HG02884 (cell line): Measurements from ENCODE around the gene BBS9.

ENCODE experiments used
- ATAC-seq: cut with Tn5 transposase; IDR thresholded peaks from one replicate; pipeline ENCODE4 v1.9.1; 2021; ENCODE audit warnings: mild to moderate bottlenecking, moderate library complexity; ENCODE audit not compliant: unreplicated experiment

BBS9 gene

GRCh38 chr7:33632840-33633525 is 503.6 kb downstream of the BBS9 start:
- ATAC-seq: no peak

- ATAC-seq: no peak
Observed at GRCh38 chr7:33634606-33635005, 505.2 kb downstream of the BBS9 start.

GRCh38 chr7:33636359-33636758 is 507.0 kb downstream of the BBS9 start:
- no peak for ATAC-seq

- no peak for ATAC-seq
Observed at GRCh38 chr7:33639552-33640197, 510.3 kb downstream of the BBS9 start.

GRCh38 chr7:33640741-33641140 is 511.4 kb downstream of the BBS9 start:
- no peak for ATAC-seq

- no peak for ATAC-seq
Observed at GRCh38 chr7:33642312-33642711, 512.9 kb downstream of the BBS9 start.

- no peak for ATAC-seq
Observed at GRCh38 chr7:33643530-33643929, 514.2 kb downstream of the BBS9 start.

- no peak for ATAC-seq
Observed at GRCh38 chr7:33644489-33644888, 515.1 kb downstream of the BBS9 start.

GRCh38 chr7:33645104-33645503 is 515.7 kb downstream of the BBS9 start:
- ATAC-seq: no peak

- ATAC-seq: no peak
Observed at GRCh38 chr7:33646166-33646565, 516.8 kb downstream of the BBS9 start.

GRCh38 chr7:33646891-33647391 is 517.6 kb downstream of the BBS9 start:
- ATAC-seq: no peak

GRCh38 chr7:33649476-33650441 is 520.4 kb downstream of the BBS9 start:
- no peak for ATAC-seq

- ATAC-seq: no peak
Observed at GRCh38 chr7:33650828-33651227, 521.5 kb downstream of the BBS9 start.

- no peak for ATAC-seq
Observed at GRCh38 chr7:33651998-33652515, 522.7 kb downstream of the BBS9 start.

- no peak for ATAC-seq
Observed at GRCh38 chr7:33654676-33655075, 525.3 kb downstream of the BBS9 start.
